HG02943 (cell line): Measurements from ENCODE around the gene IGFL2.
"Not testable (repeated sequence)": the region's sequence is repeated elsewhere in the genome, so short reads cannot be mapped to it uniquely, and the experiment has no call there.

Experiments used
- ATAC-seq: cut with Tn5 transposase; IDR thresholded peaks from one replicate; pipeline ENCODE4 v1.9.1; 2021; ENCODE audit warnings: mild to moderate bottlenecking, low read depth, moderate library complexity; ENCODE audit not compliant: unreplicated experiment

The IGFL2 gene

GRCh38 chr19:46186717-46187101, 38.7 kb downstream of the IGFL2 start:
- no peak for ATAC-seq

GRCh38 chr19:46189971-46190888, 42.2 kb downstream of the IGFL2 start:
- ATAC-seq: no peak

DNA sequence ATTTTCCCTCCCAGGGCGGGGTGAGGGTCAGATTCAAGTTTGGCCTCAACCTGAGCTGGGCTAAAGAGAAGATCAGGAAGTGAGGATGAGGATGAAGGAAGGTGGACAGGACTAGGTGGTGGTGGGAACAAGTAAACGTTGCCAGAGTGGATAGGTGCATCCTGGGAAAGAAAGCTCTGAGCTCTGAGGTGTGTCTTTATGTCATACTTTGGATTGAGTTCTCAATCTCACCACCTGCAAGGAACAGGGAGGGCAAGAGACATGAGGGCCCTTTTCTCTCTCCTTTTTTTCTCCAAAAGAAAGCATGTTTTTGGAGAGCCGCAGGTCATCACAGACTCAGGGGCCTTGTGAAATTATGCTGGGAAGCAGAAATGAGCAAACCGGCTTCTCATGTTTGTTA, 43.3 kb downstream of the IGFL2 start:
- ATAC-seq: no peak

GRCh38 chr19:46191972-46192371, 43.9 kb downstream of the IGFL2 start:
- ATAC-seq: no peak

DNA sequence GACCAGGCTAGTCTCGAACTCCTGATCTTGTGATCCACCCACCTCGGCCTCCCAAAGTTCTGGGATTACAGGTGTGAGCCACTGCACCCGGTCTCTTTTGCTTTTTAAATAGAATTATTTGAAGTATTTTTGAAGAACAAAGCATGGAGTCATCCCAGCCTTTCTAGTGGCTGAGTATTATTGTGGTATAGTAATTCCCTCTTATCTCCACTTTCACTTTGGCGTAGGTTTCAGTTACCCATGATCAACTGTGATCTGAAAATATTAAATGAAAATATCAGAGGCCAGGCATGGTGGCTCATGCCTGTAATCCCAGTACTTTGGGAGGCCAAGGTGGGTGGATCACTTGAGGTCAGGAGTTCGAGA, 44.6 kb downstream of the IGFL2 start:
- ATAC-seq: not testable (repeated sequence)

- ATAC-seq: no peak
Observed at GRCh38 chr19:46192992-46193650, 45.1 kb downstream of the IGFL2 start.

DNA sequence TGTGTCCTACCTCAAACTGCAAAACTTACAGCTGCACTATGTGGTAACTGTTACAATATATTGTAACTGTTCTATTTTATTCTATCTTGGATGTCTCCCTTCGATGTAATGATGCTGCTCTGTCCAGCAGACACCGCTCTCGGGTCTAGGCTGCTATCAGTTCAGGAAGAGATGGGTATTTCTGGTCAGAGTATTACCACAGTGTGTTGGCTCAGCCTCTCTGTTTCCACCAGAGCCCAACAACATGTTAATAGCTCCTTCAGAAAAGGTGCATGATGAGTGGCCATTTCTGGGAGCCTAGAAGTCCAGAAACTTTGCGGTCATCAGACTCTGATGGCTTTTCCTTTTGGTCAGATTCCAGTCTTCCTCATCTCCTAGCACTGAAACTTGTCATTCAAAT, 45.6 kb downstream of the IGFL2 start:
- no peak for ATAC-seq

- ATAC-seq: no peak
Observed at GRCh38 chr19:46195104-46195503, 47.1 kb downstream of the IGFL2 start.

DNA sequence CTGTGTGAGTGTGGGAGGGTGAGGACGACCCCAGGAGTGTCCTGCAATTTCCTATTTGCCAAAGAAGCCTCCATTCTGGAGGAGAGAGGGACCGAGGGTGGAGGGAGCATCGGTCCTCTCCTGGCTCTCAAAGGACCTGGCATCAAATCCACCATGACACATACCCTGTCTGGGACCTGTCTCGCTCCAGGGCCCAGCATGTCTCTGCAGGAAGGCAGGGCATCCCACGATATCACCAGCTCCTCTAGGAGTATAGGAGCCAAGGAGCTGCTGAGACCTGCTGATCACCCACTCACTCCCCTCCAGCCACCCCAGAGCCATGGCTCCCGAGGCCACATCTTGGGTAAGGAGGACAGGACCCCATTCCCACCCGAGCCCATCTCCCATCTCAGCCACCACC, 47.9 kb downstream of the IGFL2 start:
- not testable (repeated sequence) for ATAC-seq

DNA sequence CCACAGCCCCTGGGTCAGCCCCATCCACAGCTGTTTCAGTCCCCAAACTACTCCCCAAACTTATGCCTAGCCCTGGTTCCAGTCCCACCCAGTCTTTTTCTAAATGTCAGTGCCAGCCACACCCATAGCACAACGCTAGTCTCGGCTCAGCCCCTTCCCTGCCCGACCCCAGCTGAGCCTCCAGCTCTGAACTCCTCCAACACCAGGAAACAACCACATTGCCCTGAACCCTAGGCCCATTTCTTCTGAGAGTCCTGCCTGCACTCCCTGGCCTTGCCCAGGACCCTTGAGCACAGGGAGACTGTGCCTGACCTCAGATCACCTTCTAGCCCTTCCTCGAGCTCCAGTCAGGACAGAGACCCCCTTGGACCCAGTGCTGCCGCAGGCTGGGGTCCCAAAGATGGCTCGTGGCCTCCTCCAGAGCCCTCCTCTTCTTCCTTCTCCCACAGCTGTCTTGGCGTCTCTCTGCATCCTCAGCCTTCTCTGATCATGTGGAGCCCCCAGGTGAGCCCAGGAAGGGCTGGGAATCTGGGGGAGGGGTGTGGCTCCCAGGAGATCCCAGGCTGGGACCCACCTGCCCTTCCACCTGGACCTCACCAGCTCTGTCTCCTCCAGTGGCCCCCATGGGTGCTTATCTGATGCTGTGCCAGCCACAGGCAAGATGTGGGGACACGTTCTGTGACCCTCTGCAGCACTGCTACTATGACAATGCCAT, 48.5 kb downstream of the IGFL2 start:
- ATAC-seq: no peak

GRCh38 chr19:46197314-46198070, 49.5 kb downstream of the IGFL2 start:
- ATAC-seq: no peak

- ATAC-seq: no peak
Observed at GRCh38 chr19:46198756-46199155, 50.7 kb downstream of the IGFL2 start.

DNA sequence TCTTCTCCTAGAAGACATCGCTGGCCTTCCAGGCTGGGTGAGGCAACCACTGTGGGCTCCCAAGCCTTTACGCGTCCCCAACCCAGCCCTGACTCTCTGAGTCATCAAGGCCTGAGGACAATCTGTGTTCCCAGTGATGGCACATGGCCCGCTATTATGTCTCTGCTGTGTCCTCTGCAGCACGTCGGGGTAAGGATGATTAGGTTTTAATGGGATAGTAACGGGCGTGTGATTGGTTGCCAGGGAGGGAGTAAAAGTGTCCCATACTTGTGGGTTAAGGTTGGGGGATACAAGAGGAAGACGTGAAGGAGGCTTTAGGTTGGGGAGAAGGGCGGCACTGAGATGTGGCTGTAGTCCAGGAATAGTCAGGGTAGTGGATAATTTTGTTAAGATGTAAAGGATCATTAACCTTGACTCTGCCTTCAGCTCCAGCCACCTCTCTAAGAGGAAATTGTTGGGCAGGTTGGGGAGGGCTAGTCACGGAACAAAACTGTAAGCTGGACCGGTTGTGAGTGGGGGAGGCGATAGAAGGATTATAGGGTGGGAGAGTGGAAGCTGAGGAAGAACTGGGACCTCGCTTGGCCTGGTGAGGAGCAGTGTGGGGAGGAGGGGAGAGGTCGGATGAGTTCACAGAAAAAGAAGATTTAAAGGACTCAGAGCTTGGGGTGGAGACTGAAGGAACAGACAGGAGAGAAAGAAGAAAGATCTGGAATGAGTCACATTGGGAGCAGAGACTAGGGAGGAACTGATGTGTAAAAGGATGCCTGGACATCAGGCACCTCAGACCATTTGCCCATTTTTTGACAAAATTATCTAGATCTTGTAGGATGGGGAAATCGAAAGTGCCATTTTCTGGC, 53.6 kb downstream of the IGFL2 start:
- no peak for ATAC-seq

DNA sequence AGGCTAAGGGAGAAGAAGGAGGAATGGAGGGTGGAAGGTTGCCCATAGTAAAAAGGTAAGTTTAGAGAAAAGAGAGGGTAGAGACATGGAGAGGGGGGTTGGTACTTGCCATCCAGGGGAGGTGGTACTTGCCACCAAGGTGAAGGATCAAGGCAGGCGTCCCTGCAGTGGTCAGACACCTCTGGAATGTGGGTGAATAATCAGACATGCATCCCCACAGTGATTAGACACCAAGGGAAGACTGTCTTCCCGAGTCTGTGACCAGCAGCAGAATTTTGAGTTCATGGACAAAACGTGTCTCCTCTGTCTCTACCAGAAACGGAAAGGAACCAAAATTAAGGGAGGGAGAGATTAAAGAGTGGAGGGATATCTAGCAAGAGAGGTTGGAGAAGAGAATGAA, 54.4 kb downstream of the IGFL2 start:
- no peak for ATAC-seq

- no peak for ATAC-seq
Observed at GRCh38 chr19:46202872-46203860, 55.1 kb downstream of the IGFL2 start.

DNA sequence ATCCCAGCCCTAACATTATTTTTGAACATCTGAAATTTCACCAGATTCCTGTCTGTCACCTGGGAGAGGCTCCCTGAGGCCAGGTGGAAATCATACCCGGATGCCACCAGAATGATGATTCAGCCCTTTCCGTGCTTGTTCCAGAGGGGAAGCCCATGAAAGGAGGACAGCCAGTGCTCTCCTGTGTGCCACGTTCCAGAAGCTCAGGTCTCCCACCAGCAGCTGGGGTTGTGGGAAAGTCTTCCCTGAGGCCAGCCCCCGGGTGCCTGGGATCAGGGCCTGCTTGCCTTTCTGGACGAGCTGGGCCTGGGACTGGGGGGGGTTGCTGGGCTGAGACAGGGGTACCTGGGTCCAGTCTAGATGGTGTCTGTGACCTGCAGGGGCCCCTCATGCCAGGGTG, 56.0 kb downstream of the IGFL2 start:
- ATAC-seq: no peak

GRCh38 chr19:46205183-46205984, 57.3 kb downstream of the IGFL2 start:
- ATAC-seq: no peak

DNA sequence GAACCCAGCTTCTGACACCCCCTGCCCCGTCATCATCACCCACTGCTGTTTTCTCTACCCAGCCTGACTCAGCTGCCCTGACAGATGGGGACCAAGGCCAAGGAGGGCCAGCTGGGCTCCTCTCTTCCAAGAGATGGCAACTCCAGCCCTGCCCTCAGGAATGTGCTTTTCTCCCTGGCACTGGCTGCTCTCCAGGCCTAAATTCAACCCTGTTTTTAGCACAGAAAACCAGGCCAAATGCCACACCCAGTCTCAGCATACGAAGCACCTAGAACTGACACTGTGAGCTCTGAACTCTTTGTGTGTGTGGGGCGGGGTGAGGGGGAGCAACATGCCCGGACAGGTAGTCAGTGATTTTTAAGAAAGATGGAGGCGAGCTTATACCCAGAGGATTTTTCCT, 58.1 kb downstream of the IGFL2 start:
- no peak for ATAC-seq
